ENCODE data around the gene SSX1.
"Not testable (repeated sequence)": the region's sequence is repeated elsewhere in the genome, so short reads cannot be mapped to it uniquely, and the experiment has no call there.

The SSX1 gene

GRCh38 chrX:48255062-48255796, at the start of gene SSX1:
Gene SSX1, plus strand, starts transcription at chrX:48255392. Its CDS starts 1,850 bp downstream, at chrX:48257242.
- DNase-seq (ENCODE audit: low read depth in 2 of 3, low spot score in 1 of 3) = not testable (repeated sequence)

GRCh38 chrX:48214341-48214740, 40.9 kb upstream of the SSX1 start:
- not testable (repeated sequence) for DNase-seq (ENCODE audit: low read depth in 2 of 3, low spot score in 1 of 3)

- not testable (repeated sequence) for DNase-seq (ENCODE audit: low read depth in 2 of 3, low spot score in 1 of 3)
Observed at GRCh38 chrX:48224196-48224595, 31.0 kb upstream of the SSX1 start.

- DNase-seq (ENCODE audit: low read depth in 2 of 3, low spot score in 1 of 3) = not testable (repeated sequence)
Observed at GRCh38 chrX:48252945-48253344, 2.2 kb upstream of the SSX1 start.

- DNase-seq (ENCODE audit: low read depth in 2 of 3, low spot score in 1 of 3) = not testable (repeated sequence)
Observed at GRCh38 chrX:48274365-48274764, 19.2 kb downstream of the SSX1 start.

- no peak for DNase-seq (ENCODE audit: low read depth in 2 of 3, low spot score in 1 of 3)
Observed at GRCh38 chrX:48278958-48279357, 23.8 kb downstream of the SSX1 start.

GRCh38 chrX:48280729-48281128, 25.5 kb downstream of the SSX1 start:
- not testable (repeated sequence) for DNase-seq (ENCODE audit: low read depth in 2 of 3, low spot score in 1 of 3)

- DNase-seq (ENCODE audit: low read depth in 2 of 3, low spot score in 1 of 3) = no peak
Observed at GRCh38 chrX:48306175-48306574, 51.0 kb downstream of the SSX1 start.

GRCh38 chrX:48313996-48314395, 58.8 kb downstream of the SSX1 start:
- not testable (repeated sequence) for DNase-seq (ENCODE audit: low read depth in 2 of 3, low spot score in 1 of 3)

All from stimulated activated CD4-positive, alpha-beta T cell treated with anti-CD3 and anti-CD28 coated beads, Interleukin-12 subunit alpha, Interleukin-12 subunit beta, amount 100 ng/mL, for 48 hours (primary cell).